HEK293 (cell line): Measurements from ENCODE around the gene BBIP1.

ENCODE experiments used
- CTCF ChIP-seq: fragments of 450-650 bp; formaldehyde crosslinking; IDR thresholded peaks from 2 replicates; pipeline ENCODE4 v1.5.1; 2016; ENCODE audit warnings: missing biosample characterization, missing genetic modification characterization
- KLF9 ChIP-seq: fragments of 450-650 bp; formaldehyde crosslinking; IDR thresholded peaks from 2 replicates; pipeline ENCODE4 v1.5.1; 2016; ENCODE audit warnings: missing biosample characterization, missing genetic modification characterization, low read depth
- ZBTB20 ChIP-seq: fragments of 450-650 bp; formaldehyde crosslinking; IDR thresholded peaks from 2 replicates; pipeline ENCODE4 v1.5.1; 2016; ENCODE audit warnings: missing biosample characterization, missing genetic modification characterization
- ZBTB21 ChIP-seq: fragments of 450-650 bp; formaldehyde crosslinking; IDR thresholded peaks from 2 replicates; pipeline ENCODE4 v1.5.1; 2017; ENCODE audit warnings: missing biosample characterization, missing genetic modification characterization
- ZBTB26 ChIP-seq: fragments of 450-650 bp; formaldehyde crosslinking; optimal IDR thresholded peaks from 2 replicates; pipeline ENCODE3; 2016; ENCODE audit warnings: missing biosample characterization, mild to moderate bottlenecking, missing genetic modification characterization
- ZBTB44 ChIP-seq: fragments of 450-650 bp; IDR thresholded peaks from 2 replicates; pipeline ENCODE4 v1.5.1; 2018; ENCODE audit warnings: missing biosample characterization, mild to moderate bottlenecking, missing genetic modification characterization
- ZFHX2 ChIP-seq: fragments of 450-650 bp; formaldehyde crosslinking; conservative IDR thresholded peaks from 2 replicates; pipeline ENCODE4 v1.5.1; 2016; ENCODE audit warnings: missing biosample characterization, missing genetic modification characterization
- ZNF146 ChIP-seq: fragments of 450-650 bp; formaldehyde crosslinking; IDR thresholded peaks from 2 replicates; pipeline ENCODE4 v1.5.1; 2016; ENCODE audit warnings: missing biosample characterization, missing genetic modification characterization
- ZNF202 ChIP-seq: fragments of 450-650 bp; formaldehyde crosslinking; IDR thresholded peaks from 2 replicates; pipeline ENCODE4 v1.5.1; 2016; ENCODE audit warnings: missing biosample characterization, missing genetic modification characterization, borderline replicate concordance
- ZNF24 ChIP-seq: fragments of 450-650 bp; formaldehyde crosslinking; IDR thresholded peaks from 2 replicates; pipeline ENCODE4 v1.5.1; 2016; ENCODE audit warnings: missing biosample characterization, missing genetic modification characterization
- ZNF518A ChIP-seq: fragments of 450-650 bp; formaldehyde crosslinking; conservative IDR thresholded peaks from 2 replicates; pipeline ENCODE4 v1.5.1; 2016; ENCODE audit warnings: low read depth, missing biosample characterization, missing genetic modification characterization
- ZNF629 ChIP-seq: fragments of 450-650 bp; formaldehyde crosslinking; IDR thresholded peaks from 2 replicates; pipeline ENCODE4 v1.5.1; 2017; ENCODE audit warnings: missing biosample characterization, missing genetic modification characterization
- ZNF654 ChIP-seq: fragments of 450-650 bp; formaldehyde crosslinking; IDR thresholded peaks from 2 replicates; pipeline ENCODE4 v1.5.1; 2016; ENCODE audit warnings: low read depth, missing biosample characterization, missing genetic modification characterization
- ZNF792 ChIP-seq: fragments of 450-650 bp; formaldehyde crosslinking; IDR thresholded peaks from 2 replicates; pipeline ENCODE4 v1.5.1; 2016; ENCODE audit warnings: missing biosample characterization, missing genetic modification characterization
- ZNF843 ChIP-seq: fragments of 450-650 bp; formaldehyde crosslinking; IDR thresholded peaks from 2 replicates; pipeline ENCODE4 v1.5.1; 2016; ENCODE audit warnings: missing biosample characterization, missing genetic modification characterization
- TF ChIP-seq, protein P1 (sequence below): fragments of 450-650 bp; formaldehyde crosslinking; IDR thresholded peaks from 2 replicates; pipeline ENCODE4 v1.5.1; 2016; ENCODE audit warnings: missing biosample characterization, missing genetic modification characterization
- TF ChIP-seq, protein P2 (sequence below): fragments of 450-650 bp; formaldehyde crosslinking; IDR thresholded peaks from 2 replicates; pipeline ENCODE4 v1.5.1; 2016; ENCODE audit warnings: missing biosample characterization, missing genetic modification characterization
- TF ChIP-seq, protein P3 (sequence below): fragments of 450-650 bp; formaldehyde crosslinking; IDR thresholded peaks from 2 replicates; pipeline ENCODE4 v1.5.1; 2016; ENCODE audit warnings: missing biosample characterization, missing genetic modification characterization
- TF ChIP-seq, protein P4 (sequence below): fragments of 450-650 bp; formaldehyde crosslinking; IDR thresholded peaks from 2 replicates; pipeline ENCODE4 v1.5.1; 2016; ENCODE audit warnings: missing biosample characterization, missing genetic modification characterization

The BBIP1 gene

DNA sequence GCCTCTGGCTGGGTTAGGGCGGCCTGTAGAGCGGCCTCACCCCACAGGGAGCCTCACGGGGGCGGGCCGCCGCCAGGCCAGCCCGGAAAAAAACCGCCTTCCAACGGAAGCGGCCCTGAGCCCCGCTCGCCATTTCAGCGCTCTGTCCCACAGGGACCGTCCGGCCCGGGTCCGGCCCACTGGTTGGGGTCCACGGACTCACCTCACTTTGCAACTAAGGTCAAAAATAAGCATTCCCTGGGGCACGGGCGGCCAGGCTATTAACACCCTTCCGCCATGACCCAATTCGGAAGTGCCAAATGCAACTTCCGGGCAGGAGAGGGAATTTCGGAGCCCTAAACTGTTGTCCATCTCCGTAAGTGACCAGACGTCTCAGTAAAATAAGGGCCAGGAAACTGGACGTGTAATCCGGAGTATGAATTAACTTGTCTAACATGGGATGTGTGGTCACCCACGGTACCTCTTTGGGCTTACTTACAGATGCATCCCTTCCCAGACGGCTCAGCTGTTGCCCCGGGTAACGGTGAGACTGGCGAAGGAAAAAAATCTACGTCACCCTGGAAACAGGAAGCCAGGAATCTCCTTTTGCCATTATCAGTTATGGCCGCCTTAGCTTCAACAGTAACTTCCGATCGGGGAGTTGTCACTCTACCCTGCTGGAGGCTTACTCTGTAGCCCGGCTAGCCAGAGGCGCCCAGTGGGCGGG is at the start of gene BBIP1 (continued):
- TF ChIP-seq, protein P1, sequence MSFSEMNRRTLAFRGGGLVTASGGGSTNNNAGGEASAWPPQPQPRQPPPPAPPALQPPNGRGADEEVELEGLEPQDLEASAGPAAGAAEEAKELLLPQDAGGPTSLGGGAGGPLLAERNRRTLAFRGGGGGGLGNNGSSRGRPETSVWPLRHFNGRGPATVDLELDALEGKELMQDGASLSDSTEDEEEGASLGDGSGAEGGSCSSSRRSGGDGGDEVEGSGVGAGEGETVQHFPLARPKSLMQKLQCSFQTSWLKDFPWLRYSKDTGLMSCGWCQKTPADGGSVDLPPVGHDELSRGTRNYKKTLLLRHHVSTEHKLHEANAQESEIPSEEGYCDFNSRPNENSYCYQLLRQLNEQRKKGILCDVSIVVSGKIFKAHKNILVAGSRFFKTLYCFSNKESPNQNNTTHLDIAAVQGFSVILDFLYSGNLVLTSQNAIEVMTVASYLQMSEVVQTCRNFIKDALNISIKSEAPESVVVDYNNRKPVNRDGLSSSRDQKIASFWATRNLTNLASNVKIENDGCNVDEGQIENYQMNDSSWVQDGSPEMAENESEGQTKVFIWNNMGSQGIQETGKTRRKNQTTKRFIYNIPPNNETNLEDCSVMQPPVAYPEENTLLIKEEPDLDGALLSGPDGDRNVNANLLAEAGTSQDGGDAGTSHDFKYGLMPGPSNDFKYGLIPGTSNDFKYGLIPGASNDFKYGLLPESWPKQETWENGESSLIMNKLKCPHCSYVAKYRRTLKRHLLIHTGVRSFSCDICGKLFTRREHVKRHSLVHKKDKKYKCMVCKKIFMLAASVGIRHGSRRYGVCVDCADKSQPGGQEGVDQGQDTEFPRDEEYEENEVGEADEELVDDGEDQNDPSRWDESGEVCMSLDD: peak; percentile 89
- TF ChIP-seq ZNF843 (tag by site-specific recombination) (no peak), ZFHX2 (tag by site-specific recombination) (peak; percentile 71), ZNF792 (tag by site-specific recombination) (no peak), ZNF24 (no peak; the same call in 1 of the 2 replicates), ZBTB26 (tag by site-specific recombination) (peak; percentile 39), CTCF (tag by site-specific recombination) (no peak), ZBTB21 (tag by site-specific recombination) (peak; percentile 96), ZNF629 (tag by site-specific recombination) (peak; percentile 99), ZNF146 (tag by site-specific recombination) (no peak), ZNF202 (tag by site-specific recombination) (no peak), ZBTB20 (tag by site-specific recombination) (peak; percentile 83), KLF9 (tag by site-specific recombination) (peak; percentile 73), ZNF654 (no peak), ZBTB44 (tag by site-specific recombination) (peak; percentile 8; the same call in 1 of the 2 replicates), ZNF518A (peak; percentile 67)
- TF ChIP-seq, protein P2, sequence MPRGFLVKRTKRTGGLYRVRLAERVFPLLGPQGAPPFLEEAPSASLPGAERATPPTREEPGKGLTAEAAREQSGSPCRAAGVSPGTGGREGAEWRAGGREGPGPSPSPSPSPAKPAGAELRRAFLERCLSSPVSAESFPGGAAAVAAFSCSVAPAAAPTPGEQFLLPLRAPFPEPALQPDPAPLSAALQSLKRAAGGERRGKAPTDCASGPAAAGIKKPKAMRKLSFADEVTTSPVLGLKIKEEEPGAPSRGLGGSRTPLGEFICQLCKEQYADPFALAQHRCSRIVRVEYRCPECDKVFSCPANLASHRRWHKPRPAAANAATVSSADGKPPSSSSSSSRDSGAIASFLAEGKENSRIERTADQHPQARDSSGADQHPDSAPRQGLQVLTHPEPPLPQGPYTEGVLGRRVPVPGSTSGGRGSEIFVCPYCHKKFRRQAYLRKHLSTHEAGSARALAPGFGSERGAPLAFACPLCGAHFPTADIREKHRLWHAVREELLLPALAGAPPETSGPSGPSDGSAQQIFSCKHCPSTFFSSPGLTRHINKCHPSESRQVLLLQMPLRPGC (tag by site-specific recombination): no peak; the same call in 1 of the 2 replicates
- TF ChIP-seq, protein P3, sequence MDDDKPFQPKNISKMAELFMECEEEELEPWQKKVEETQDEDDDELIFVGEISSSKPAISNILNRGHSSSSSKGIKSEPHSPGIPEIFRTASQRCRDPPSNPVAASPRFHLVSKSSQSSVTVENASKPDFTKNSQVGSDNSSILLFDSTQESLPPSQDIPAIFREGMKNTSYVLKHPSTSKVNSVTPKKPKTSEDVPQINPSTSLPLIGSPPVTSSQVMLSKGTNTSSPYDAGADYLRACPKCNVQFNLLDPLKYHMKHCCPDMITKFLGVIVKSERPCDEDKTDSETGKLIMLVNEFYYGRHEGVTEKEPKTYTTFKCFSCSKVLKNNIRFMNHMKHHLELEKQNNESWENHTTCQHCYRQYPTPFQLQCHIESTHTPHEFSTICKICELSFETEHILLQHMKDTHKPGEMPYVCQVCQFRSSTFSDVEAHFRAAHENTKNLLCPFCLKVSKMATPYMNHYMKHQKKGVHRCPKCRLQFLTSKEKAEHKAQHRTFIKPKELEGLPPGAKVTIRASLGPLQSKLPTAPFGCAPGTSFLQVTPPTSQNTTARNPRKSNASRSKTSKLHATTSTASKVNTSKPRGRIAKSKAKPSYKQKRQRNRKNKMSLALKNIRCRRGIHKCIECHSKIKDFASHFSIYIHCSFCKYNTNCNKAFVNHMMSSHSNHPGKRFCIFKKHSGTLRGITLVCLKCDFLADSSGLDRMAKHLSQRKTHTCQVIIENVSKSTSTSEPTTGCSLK: no peak
- TF ChIP-seq, protein P4, sequence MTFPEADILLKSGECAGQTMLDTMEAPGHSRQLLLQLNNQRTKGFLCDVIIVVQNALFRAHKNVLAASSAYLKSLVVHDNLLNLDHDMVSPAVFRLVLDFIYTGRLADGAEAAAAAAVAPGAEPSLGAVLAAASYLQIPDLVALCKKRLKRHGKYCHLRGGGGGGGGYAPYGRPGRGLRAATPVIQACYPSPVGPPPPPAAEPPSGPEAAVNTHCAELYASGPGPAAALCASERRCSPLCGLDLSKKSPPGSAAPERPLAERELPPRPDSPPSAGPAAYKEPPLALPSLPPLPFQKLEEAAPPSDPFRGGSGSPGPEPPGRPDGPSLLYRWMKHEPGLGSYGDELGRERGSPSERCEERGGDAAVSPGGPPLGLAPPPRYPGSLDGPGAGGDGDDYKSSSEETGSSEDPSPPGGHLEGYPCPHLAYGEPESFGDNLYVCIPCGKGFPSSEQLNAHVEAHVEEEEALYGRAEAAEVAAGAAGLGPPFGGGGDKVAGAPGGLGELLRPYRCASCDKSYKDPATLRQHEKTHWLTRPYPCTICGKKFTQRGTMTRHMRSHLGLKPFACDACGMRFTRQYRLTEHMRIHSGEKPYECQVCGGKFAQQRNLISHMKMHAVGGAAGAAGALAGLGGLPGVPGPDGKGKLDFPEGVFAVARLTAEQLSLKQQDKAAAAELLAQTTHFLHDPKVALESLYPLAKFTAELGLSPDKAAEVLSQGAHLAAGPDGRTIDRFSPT (tag by site-specific recombination): peak; percentile 90
